Esophagus (tissue), 2 donors: ENCODE results near the gene POMT2. TPM values are rescaled to one million over a fixed set of nuclear protein-coding genes. Genes with fewer than 3 reads are reported as not detected.

Experiments
- H3K27ac ChIP-seq, 2 donors: one replicate each; pipeline ENCODE4 v1.5.1; 2013; ENCODE audit warnings: low read depth in 2 of 2, mild to moderate bottlenecking in 2 of 2, inconsistent platforms in 1 of 2, low read length in 1 of 2, moderate library complexity in 1 of 2
- H3K27me3 ChIP-seq, 2 donors: one replicate each; pipeline ENCODE4 v1.6.1; 2013; ENCODE audit warnings: low read length in 2 of 2, control low read depth in 1 of 2, mild to moderate bottlenecking in 1 of 2; ENCODE audit not compliant: insufficient read depth in 2 of 2, control insufficient read depth in 1 of 2
- H3K36me3 ChIP-seq, 2 donors: one replicate each; pipeline ENCODE4 v1.6.1; 2013; ENCODE audit warnings: low read length in 1 of 2; ENCODE audit not compliant: control insufficient read depth in 2 of 2, insufficient read depth in 2 of 2
- H3K4me1 ChIP-seq, 2 donors: one replicate each; pipeline ENCODE4 v1.6.1; 2013; ENCODE audit warnings: low read length in 1 of 2; ENCODE audit not compliant: control insufficient read depth in 2 of 2, insufficient read depth in 2 of 2
- H3K4me3 ChIP-seq, 2 donors: one replicate each; pipeline ENCODE4 v1.5.1; 2013; ENCODE audit warnings: low read length in 2 of 2, mild to moderate bottlenecking in 2 of 2, low read depth in 1 of 2, moderate library complexity in 1 of 2
- H3K9me3 ChIP-seq, 2 donors: one replicate each; pipeline ENCODE4 v1.6.1; 2013; ENCODE audit warnings: mild to moderate bottlenecking in 2 of 2, low read depth in 1 of 2, low read length in 1 of 2, moderate library complexity in 1 of 2; ENCODE audit not compliant: control insufficient read depth in 2 of 2, insufficient read depth in 1 of 2
- WGBS, 2 donors: extraction: QIAGEN DNeasy Blood & Tissue Kit; methylation state at CpG; one replicate each; pipeline ENCODE4 v1.1.7; 2013; 5-methylcytosine and 5-hydroxymethylcytosine counted together
- polyA plus RNA-seq, 2 donors: library from polyadenylated mRNA; stranded (reverse); fragments of 200-250 nt; gene quantifications; one replicate each; pipeline ENCODE4 v1.2.3, GENCODE V29; 2013
- donor health status: healthy with polysubstance abuse.
- donor health status: Bipolar disorder and iron deficiency.

The POMT2 gene
- polyA plus RNA-seq, 2 donors = 5.8 to 11.5 TPM

DNA sequence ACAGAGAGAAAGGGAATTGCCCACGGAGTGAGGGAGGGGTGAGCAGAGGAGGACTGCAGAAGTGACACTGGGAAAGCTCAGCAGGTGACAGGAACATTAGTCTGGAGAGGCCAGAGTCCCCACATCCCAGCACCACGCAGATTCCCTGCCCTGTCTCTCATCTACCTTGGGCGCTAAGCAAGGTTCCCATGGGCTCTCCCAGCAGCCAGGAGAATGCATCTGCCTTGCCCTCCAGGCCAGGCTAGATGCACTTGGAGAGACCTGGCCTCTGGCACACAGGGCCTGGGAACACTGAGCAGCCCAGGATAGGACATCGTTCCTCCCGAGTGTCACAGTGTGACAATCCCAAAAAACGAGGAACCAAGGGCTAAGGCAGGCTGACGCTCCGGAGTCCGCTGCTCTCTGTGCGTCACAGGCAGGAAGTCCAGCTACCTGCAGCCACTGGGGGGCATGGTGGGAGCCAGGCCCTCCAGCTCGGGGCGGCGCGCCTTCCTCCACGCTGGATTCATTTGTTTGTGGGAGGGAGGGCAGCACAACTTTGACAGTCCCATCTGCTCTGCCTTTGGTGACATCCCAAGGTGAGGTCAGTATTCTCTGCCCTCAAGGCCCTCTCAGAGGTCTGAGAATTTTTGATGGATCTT lies 44.3 kb downstream of the POMT2 start:
- 84% methylated on average over 15 of the region's 15 CpGs for WGBS, 2 donors
- peaks cover 13 to 29% of the 10 kb centered on the region in 2 donors for H3K36me3 ChIP-seq

DNA sequence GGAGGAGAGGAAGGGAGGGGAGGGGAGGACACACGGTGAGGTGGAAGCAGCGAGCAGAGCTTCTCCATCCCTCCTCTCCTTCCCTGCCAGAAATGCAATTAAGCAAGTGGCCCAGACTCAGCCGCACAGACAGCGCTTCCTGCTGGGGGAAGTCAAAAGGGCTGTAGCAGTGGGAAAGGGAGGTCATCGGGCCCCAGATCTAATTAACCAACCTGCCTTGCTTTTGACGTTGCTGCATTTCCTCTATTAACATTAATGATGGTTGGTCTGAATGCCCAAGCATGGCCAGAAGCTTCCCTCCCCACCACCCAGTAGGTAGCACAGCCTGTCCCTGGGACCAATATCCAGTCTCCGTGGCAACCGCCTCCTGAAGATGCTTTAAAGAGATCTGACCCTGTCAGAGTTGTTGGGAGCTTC lies 45.1 kb downstream of the POMT2 start:
- H3K4me1 ChIP-seq = peaks cover 3 to 5% of the 10 kb centered on the region in 2 donors
- H3K36me3 ChIP-seq = peaks cover 11 to 29% of the 10 kb centered on the region in 2 donors
- H3K4me3 ChIP-seq = no peak overlapping the region
- no peak overlapping the region for H3K27ac ChIP-seq
- WGBS, 2 donors = 60 to 63% methylated on average over 8 of the region's 8 CpGs
- H3K27me3 ChIP-seq = no peaks in the 10 kb centered on the region
- peaks cover 0 to 4% of the 10 kb centered on the region in 2 donors for H3K9me3 ChIP-seq

More for the DNA sequence above, 44.3 kb downstream of the POMT2 start:
- Histone ChIP-seq H3K27ac (no peak overlapping the region), H3K9me3 (peaks cover 0 to 4% of the 10 kb centered on the region in 2 donors), H3K4me3 (no peak overlapping the region), H3K4me1 (peaks cover 0 to under 1% of the 10 kb centered on the region in 2 donors), H3K27me3 (no peaks in the 10 kb centered on the region)

DNA sequence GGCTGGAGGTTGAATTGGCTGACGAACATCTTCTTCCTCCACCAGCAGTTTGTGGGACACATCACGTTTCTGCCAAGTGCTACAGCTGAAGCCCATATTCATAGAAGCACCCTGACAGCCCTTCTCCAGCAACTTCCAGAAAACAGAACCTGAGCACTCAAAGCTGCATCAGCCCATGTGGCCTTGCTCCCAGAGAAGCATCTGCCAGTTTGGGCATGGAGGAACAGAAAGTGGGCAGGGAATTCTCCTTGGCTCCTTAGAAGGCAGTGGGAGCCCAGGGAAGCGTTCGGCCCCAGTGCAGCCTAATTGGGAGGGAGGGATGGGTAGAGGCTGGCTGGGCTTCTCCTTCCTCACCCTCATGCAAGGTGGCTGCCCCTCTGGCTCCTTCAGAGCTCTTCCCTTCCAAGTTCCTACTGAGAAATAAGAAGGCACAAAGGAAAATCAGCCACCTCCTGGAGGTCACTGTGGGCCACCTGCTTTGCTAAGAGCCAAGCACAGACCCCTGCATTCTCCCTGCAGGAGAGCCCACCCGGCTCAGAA lies 45.6 kb downstream of the POMT2 start:
- Histone ChIP-seq H3K9me3 (peaks cover 0 to 4% of the 10 kb centered on the region in 2 donors), H3K27me3 (peaks cover 0 to under 1% of the 10 kb centered on the region in 2 donors), H3K4me3 (no peak overlapping the region), H3K4me1 (peaks cover 3 to 5% of the 10 kb centered on the region in 2 donors), H3K27ac (no peak overlapping the region), H3K36me3 (peaks cover 8 to 29% of the 10 kb centered on the region in 2 donors)
- 74 to 80% methylated on average over 5 of the region's 5 CpGs for WGBS, 2 donors

DNA sequence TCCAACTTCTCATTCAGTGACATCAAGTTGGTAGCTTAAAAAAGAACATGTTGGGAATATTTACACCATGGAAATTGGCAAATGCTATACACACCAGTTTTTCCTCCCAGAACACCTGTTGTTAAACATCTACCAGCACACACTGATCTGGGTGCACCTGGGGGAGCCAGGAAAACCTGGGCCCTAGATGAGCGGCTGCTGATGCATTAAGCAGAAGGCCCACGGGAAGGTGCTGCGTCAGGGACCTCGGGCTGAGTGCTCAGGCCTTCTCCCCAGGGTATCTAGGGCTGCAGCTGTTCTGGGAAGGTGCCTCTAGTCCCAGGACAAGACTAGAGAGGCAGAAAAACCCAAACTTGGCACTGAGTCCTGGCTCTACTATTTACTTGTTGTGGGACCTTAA lies 46.9 kb downstream of the POMT2 start:
- no peak overlapping the region for H3K27ac ChIP-seq
- H3K9me3 ChIP-seq = peaks cover 0 to 4% of the 10 kb centered on the region in 2 donors
- no peak overlapping the region for H3K4me3 ChIP-seq
- 66 to 74% methylated on average over 4 of the region's 4 CpGs for WGBS, 2 donors
- H3K27me3 ChIP-seq = peaks cover 0 to 5% of the 10 kb centered on the region in 2 donors
- peaks cover 8 to 21% of the 10 kb centered on the region in 2 donors for H3K36me3 ChIP-seq
- H3K4me1 ChIP-seq = peaks cover 3 to 5% of the 10 kb centered on the region in 2 donors

DNA sequence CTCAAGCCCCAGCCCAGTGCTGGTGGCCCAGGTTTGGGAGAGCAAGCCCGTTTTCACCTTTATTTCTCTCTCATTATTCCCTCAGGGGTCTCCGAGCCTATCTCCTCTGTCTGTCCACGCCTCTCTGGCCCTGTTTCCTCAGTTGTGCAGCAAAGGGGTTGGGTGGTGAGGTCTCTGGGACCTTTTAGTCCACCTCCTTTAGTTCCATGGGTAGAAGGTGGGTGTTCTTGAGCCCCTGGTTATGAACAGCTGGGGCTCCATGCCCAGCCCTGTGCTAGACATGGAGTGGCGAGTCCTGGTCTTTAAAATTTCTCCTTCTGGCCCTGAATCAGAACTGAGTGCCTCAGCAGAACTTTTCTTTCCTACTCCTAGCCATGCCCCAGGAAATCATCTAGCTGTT lies 48.4 kb downstream of the POMT2 start:
- Histone ChIP-seq H3K27me3 (peaks cover 0 to 5% of the 10 kb centered on the region in 2 donors), H3K36me3 (peaks cover 3 to 12% of the 10 kb centered on the region in 2 donors), H3K4me3 (no peak overlapping the region), H3K9me3 (peaks cover 0 to 7% of the 10 kb centered on the region in 2 donors), H3K4me1 (peaks cover 3 to 5% of the 10 kb centered on the region in 2 donors), H3K27ac (no peak overlapping the region)
- 82 to 84% methylated on average over 4 of the region's 4 CpGs for WGBS, 2 donors

DNA sequence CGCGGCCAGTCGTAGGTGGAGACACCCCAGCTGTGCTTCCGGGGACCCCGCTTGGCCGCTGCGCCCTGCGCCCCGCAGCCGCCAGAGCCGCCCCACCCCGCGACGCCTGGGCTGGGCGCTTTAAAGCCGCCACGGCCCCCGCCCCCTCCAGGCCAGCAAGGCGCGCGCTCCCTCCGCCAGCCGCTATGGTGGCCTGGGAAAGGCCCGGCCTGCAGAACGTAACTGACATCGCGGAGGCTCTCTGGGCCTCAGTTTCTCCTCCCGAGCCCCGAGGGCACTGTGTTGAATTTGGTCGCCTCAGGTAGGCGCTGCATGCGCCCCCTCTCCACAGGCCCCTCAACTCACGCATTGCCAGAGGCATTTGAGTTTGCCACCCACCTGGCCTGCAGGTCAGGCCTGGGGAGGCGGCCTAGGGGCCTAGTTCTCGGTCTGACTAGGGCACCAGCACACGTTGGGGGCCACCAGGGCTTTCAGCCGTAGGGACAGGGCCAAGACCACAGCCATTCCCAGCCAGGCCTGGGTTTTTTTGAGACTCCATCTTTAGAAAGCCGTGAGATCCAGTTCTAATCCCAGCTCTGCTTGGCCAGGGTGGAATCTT lies 49.5 kb downstream of the POMT2 start, which contains the start of gene NGB:
Gene NGB (minus strand): TSS at position 94 of the 598 bp plus-strand sequence. CDS start 269 bp downstream, outside the sequence.
- WGBS, 2 donors = 13 to 15% methylated on average over 34 to 38 of the region's 38 CpGs

DNA sequence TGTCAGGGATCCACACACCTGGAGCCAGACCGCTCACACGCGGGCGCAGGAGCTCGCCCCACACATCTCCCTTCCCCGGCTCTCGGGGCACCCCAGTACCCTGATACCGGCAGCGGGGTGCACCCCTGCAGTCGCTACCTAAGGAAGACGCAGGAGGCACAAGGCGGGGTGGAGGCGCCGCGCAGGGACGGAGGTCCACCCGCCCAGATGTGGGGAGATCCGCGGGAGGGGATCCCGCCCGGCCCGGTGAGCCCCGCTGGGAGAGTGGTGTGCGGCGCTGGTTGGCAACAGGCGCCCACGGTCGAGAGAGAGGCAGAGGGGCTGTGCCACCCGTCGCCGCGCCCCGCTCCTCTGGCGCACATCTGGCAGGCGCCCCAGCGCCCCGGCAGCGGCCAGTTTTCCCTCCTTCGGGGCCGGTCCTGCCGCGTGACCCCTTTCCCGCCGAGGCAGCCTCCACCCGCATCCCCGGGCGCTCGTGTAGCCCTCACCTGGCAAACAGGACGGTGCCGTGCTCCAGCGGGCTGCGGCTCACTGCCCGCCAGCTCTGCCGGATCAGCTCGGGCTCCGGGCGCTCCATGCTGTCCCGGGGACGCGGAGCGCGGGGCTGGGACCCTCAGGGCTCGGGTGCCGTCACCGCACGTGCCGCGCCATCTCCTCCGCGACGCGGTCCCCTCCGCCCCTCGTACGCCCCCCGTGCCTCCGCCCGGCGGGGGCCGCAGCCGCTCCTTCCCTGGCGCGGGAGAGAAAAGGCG lies 50.1 kb downstream of the POMT2 start:
- peaks cover 3 to 5% of the 10 kb centered on the region in 2 donors for H3K4me1 ChIP-seq
- 2% methylated on average over 61 to 84 of the region's 84 CpGs for WGBS, 2 donors

More for the DNA sequence above, 49.5 kb downstream of the POMT2 start, which contains the start of gene NGB:
- peaks cover 3 to 5% of the 10 kb centered on the region in 2 donors for H3K4me1 ChIP-seq
- H3K27me3 ChIP-seq = peaks cover 0 to 5% of the 10 kb centered on the region in 2 donors
- no peak within 1 kb of the TSS for H3K27ac ChIP-seq
- peaks cover 0 to 7% of the 10 kb centered on the region in 2 donors for H3K9me3 ChIP-seq
- peaks cover 0 to 4% of the 10 kb centered on the region in 2 donors for H3K36me3 ChIP-seq
- peak within 1 kb of the TSS in 1 of 2 donors; percentile 8 for H3K4me3 ChIP-seq

DNA sequence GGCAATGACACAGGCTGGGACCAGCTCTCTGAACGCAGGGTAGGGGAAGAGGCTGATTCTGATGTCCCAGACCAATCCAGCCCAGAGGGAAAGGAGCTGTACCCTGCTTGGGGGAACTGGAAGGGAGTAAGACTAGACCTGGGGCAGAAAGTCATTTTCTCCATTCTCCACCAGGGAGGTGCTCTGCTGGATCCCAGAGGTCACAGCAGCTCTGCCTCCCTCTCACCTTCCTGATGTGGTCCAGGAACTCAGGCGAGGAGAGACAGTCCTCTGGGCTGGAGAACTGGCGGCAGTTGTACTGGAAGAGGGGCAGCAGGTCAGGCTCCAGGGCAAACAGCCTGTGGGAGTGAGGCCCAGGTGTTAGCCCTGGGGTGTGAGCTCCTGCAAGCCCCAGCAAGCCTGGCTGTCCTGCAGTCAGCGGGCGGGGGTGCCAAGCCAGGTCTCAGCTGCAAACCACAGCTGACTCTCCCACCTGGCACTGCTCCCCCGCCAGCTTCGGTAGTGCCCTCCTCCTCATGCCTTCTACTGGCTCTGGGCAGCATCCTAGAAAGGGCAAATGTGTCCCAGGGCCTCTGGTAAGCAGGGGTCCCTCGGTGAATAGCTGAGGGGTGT lies 51.6 kb downstream of the POMT2 start:
- H3K27me3 ChIP-seq = peaks cover 0 to 5% of the 10 kb centered on the region in 2 donors
- H3K36me3 ChIP-seq = no peaks in the 10 kb centered on the region
- 20 to 25% methylated on average over 8 of the region's 8 CpGs for WGBS, 2 donors

More for the DNA sequence above, 50.1 kb downstream of the POMT2 start:
- Histone ChIP-seq H3K4me3 (peak overlapping the region in 1 of 2 donors; percentile 8), H3K9me3 (peaks cover 0 to 7% of the 10 kb centered on the region in 2 donors), H3K27ac (no peak overlapping the region), H3K36me3 (peaks cover 0 to 1% of the 10 kb centered on the region in 2 donors), H3K27me3 (peaks cover 0 to 5% of the 10 kb centered on the region in 2 donors)

More for the DNA sequence above, 51.6 kb downstream of the POMT2 start:
- H3K27ac ChIP-seq = no peak overlapping the region
- no peak overlapping the region for H3K4me3 ChIP-seq
- H3K4me1 ChIP-seq = peaks cover 3 to 5% of the 10 kb centered on the region in 2 donors
- peaks cover 0 to 7% of the 10 kb centered on the region in 2 donors for H3K9me3 ChIP-seq
